Gastroesophageal sphincter (tissue), 4 donors: ENCODE results near the gene CDH4. TPM values are rescaled to one million over a fixed set of nuclear protein-coding genes. Genes with fewer than 3 reads are reported as not detected.

ENCODE experiments used
- ATAC-seq: fragments of 150-250 bp; one replicate; pipeline ENCODE4 v1.9.1; 2016; ENCODE audit warnings: mild to moderate bottlenecking, moderate library complexity
- H3K27ac ChIP-seq, 4 donors: fragments of 200-600 bp; sonication (generic) in 3 of 4; 1 replicate in 3 of 4; 2 replicates in 1 of 4; pipeline ENCODE4 v1.5.1; 2016 to 2019
- H3K27me3 ChIP-seq: fragments of 200-600 bp; sonication (generic); one replicate; pipeline ENCODE4 v1.5.1; 2019
- H3K36me3 ChIP-seq, 2 donors: fragments of 200-600 bp; sonication (generic); one replicate each; pipeline ENCODE4 v1.5.1; 2019; ENCODE audit warnings: control low read depth in 1 of 2
- H3K4me1 ChIP-seq, 3 donors: fragments of 200-600 bp; sonication (generic); 1 replicate in 2 of 3; 2 replicates in 1 of 3; pipeline ENCODE4 v1.5.1; 2016 to 2019; ENCODE audit warnings: control low read depth in 2 of 3
- H3K4me3 ChIP-seq, 2 donors: fragments of 200-600 bp; sonication (generic); one replicate each; pipeline ENCODE4 v1.5.1; 2019; ENCODE audit warnings: mild to moderate bottlenecking in 1 of 2, moderate library complexity in 1 of 2
- H3K9me3 ChIP-seq, 3 donors: fragments of 200-600 bp; sonication (generic); one replicate each; pipeline ENCODE4 v1.5.1; 2017 to 2019; ENCODE audit warnings: control low read depth in 2 of 3
- CTCF ChIP-seq, 4 experiments: fragments of 200-600 bp in 2 of 4; fragments of 450-650 bp in 2 of 4; sonication (generic) in 1 of 4; IDR thresholded peaks; one replicate each; pipeline ENCODE4 v1.5.1; 2017 to 2019; ENCODE audit warnings: antibody characterized with exemption in 4 of 4, mild to moderate bottlenecking in 2 of 4, moderate library complexity in 2 of 4
- EP300 ChIP-seq: sonication (generic); formaldehyde crosslinking; IDR thresholded peaks from one replicate; pipeline ENCODE4 v1.6.1; 2017; ENCODE audit warnings: antibody characterized with exemption, mild to moderate bottlenecking
- POLR2A ChIP-seq, 2 donors: fragments of 450-650 bp; IDR thresholded peaks; one replicate each; pipeline ENCODE4 v1.6.1; 2017; ENCODE audit warnings: antibody characterized with exemption in 2 of 2, mild to moderate bottlenecking in 2 of 2, moderate library complexity in 1 of 2
- POLR2AphosphoS5 ChIP-seq: sonication (generic); formaldehyde crosslinking; IDR thresholded peaks from one replicate; pipeline ENCODE4 v1.6.1; 2017; ENCODE audit warnings: antibody characterized with exemption
- WGBS, 2 donors: methylation state at CpG; one replicate each; pipeline ENCODE4 v1.1.5; 2018; ENCODE audit warnings: low coverage in 1 of 2; 5-methylcytosine and 5-hydroxymethylcytosine counted together
- total RNA-seq, 4 donors: library from RNA; depleted of rRNA; stranded (reverse); fragments of >200 nt; gene quantifications; one replicate each; pipeline ENCODE4 v1.1.0, GENCODE V29; 2016

Gene CDH4
- total RNA-seq, 4 donors from 2014 or later, result under 0.01 to 1.5 (median 0.42) TPM; not detected in 1

- Histone ChIP-seq H3K27ac (no peak overlapping the region), H3K36me3 (no peaks in the 10 kb centered on the region), H3K9me3 (no peaks in the 10 kb centered on the region), H3K27me3 (peaks cover 13% of the 10 kb centered on the region), H3K4me1 (no peaks in the 10 kb centered on the region), H3K4me3 (no peak overlapping the region)
- WGBS, 2 donors, result 80 to 89% methylated on average over 3 to 6 of the region's 13 CpGs
- no peak for TF ChIP-seq CTCF (IDR thresholded peaks at IDR 0.05)
- no peak for TF ChIP-seq EP300
- no peak for TF ChIP-seq POLR2AphosphoS5
- no peak for TF ChIP-seq POLR2A (IDR thresholded peaks at IDR 0.05)
- no peak for ATAC-seq
Measured at GRCh38 chr20:61535536-61535935, 283.5 kb downstream of the CDH4 start.

- Histone ChIP-seq H3K4me1 (no peaks in the 10 kb centered on the region), H3K9me3 (no peaks in the 10 kb centered on the region), H3K4me3 (no peak overlapping the region), H3K27me3 (peaks cover 13% of the 10 kb centered on the region), H3K36me3 (no peaks in the 10 kb centered on the region), H3K27ac (no peak overlapping the region)
- TF ChIP-seq EP300 (no peak), POLR2AphosphoS5 (no peak), POLR2A (IDR thresholded peaks at IDR 0.05) (no peak), CTCF (IDR thresholded peaks at IDR 0.05) (no peak)
- no CpG with 5 or more reads among the region's 8 CpGs for WGBS, 2 donors
- no peak for ATAC-seq
Measured at GRCh38 chr20:61535956-61536355, 283.9 kb downstream of the CDH4 start.

- Histone ChIP-seq H3K4me3 (no peak overlapping the region), H3K36me3 (no peaks in the 10 kb centered on the region), H3K4me1 (no peaks in the 10 kb centered on the region), H3K9me3 (peaks cover 0 to 4% (median 0%) of the 10 kb centered on the region in 3 donors), H3K27me3 (peaks cover 10% of the 10 kb centered on the region), H3K27ac (no peak overlapping the region)
- no peak for ATAC-seq
- TF ChIP-seq POLR2A (IDR thresholded peaks at IDR 0.05) (no peak), POLR2AphosphoS5 (no peak), EP300 (no peak), CTCF (IDR thresholded peaks at IDR 0.05) (no peak)
- 91% methylated on average over 3 of the region's 9 CpGs; no CpG with 5 or more reads in 1 of the 2 donors for WGBS, 2 donors
Measured at GRCh38 chr20:61536671-61537070, 284.6 kb downstream of the CDH4 start.

- no peak for ATAC-seq
- TF ChIP-seq CTCF (IDR thresholded peaks at IDR 0.05), result no peak
- Histone ChIP-seq H3K27ac (no peak overlapping the region), H3K4me1 (no peaks in the 10 kb centered on the region), H3K27me3 (peaks cover 10% of the 10 kb centered on the region), H3K9me3 (peaks cover 0 to 9% (median 0%) of the 10 kb centered on the region in 3 donors), H3K36me3 (no peaks in the 10 kb centered on the region), H3K4me3 (no peak overlapping the region)
- 74 to 87% methylated on average over 3 to 7 of the region's 25 CpGs for WGBS, 2 donors
Measured at GRCh38 chr20:61537239-61538182, 285.4 kb downstream of the CDH4 start.
